COLO829 (cell line): ENCODE results near the gene COPB1.

Experiments
- DNase-seq: peaks from one replicate; pipeline ENCODE4 v3.0.0; 2012; ENCODE audit warnings: low spot score

The COPB1 gene

GRCh38 chr11:14435717-14436512 is 63.7 kb downstream of the COPB1 start:
- DNase-seq, result no peak

- DNase-seq, result no peak
Measured at GRCh38 chr11:14425621-14426020, 74.0 kb downstream of the COPB1 start.

DNA sequence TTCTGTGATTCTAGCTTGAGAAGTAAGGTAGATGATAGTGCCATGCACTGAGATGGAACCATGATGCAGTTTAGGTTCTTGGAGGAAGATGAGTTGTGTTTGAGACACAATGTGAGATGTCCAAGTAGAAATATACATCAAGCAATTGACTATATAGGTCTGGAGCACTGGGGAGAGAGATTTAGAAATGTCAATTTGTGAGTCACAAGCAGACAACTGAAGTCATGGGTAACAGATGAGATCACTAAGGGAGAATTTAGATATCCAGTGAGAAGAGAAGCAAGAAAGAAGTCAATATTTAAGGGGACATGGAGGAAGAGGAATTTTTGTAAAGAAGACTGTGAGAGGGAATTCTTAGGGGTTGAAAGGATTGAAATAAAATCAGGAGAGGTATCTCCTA is 75.5 kb downstream of the COPB1 start:
- DNase-seq, result no peak

GRCh38 chr11:14423633-14424032 is 76.0 kb downstream of the COPB1 start:
- no peak for DNase-seq

DNA sequence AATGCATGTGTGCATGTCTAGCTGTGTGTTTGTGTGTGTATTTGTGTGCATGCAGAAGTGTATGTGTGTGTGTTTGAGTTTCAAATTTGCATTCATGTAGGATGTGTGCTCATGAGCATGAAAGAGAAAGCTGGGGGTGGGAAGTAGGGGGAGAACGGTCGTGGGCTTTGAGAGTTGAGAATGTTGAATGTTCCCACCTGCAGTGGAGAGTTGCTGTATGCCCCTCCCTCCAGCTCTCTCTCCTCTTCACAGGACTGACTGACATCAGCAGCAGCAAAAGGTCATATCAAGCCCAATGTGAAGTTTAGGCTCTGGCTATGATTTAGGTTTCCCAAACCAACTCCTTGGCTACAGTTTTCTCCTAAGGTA is 76.8 kb downstream of the COPB1 start:
- DNase-seq, result no peak

- peak; percentile 42 for DNase-seq
Measured at GRCh38 chr11:14422052-14422813, 77.4 kb downstream of the COPB1 start.

DNA sequence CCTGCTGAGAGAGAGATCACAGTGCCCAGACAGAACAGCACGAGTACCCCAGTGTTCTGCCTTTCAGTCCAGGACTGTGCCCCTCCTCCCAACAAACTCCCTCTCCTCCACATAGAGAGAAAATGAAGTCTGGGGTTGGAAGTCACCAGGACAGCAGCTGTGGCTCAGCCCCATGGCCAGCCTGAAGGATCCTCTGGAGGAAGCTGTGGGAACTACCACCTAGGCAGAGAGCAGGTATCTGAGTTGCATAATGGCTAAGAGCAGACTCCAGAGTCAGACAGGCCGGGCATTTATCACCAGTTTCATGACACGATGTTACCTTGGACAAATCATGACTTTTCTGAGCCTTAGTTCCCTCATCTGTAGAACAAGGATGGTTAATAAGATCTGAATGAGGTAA is 79.4 kb downstream of the COPB1 start:
- DNase-seq, result no peak

- peak; percentile 56 for DNase-seq
Measured at GRCh38 chr11:14418801-14419417, 80.7 kb downstream of the COPB1 start.

- no peak for DNase-seq
Measured at GRCh38 chr11:14417617-14418374, 81.8 kb downstream of the COPB1 start.

DNA sequence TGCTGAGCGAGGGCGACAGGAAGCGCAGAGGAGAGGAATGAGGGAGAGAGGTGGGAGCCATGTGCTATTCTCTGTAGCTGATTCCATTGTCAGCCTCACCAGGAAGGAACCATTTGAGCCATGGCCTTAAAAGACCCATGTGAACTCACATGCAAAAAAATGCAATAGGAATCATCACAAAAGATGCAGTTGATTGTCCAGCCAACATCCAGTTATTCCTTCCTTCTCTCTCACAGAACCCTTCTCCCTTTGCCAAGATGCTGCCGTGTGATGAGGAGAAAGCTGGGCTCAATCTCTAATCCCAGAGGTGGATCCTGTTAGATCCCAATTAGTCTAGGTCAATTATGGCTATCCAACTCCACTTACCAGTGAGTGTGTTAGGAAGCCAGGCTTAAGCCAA is 82.4 kb downstream of the COPB1 start:
- no peak for DNase-seq

GRCh38 chr11:14414470-14415461 is 84.8 kb downstream of the COPB1 start:
- no peak for DNase-seq

DNA sequence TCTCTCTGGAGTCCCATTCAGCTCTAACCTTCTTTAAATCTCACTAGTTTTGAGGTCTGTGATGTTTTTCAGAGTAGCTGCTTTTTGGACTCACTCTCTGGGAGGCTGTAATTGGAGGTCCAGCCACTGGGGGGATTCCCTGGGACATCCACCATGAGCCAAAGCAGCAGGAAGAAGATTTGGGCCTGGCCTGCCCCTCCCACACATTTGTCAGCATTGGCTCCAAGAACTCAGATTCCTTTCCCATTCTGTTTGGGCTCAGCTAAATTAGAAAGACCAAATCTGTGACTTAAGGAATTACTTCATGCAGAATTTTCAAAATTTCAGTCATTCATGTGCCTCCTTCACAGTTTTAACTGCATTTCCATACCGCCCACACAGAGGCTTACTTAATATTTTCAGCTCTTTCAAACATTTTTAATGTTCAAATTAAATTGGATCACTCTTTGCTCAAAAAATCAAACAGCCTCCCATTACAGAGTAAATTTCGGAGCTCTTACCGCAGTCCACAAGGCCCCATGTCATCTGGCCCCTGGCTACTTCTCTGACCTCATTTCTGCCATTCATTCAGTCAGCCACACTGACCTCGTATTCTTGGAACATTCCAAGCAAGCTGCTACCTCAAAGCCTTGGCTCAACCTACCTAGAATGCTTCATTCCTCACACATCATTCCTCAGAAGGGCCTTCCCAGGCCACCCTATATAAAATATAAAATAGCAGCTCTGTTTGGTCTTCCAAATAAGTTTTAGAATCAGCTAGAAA is 86.1 kb downstream of the COPB1 start:
- no peak for DNase-seq

- peak; percentile 20 for DNase-seq
Measured at GRCh38 chr11:14411818-14412217, 87.8 kb downstream of the COPB1 start.

DNA sequence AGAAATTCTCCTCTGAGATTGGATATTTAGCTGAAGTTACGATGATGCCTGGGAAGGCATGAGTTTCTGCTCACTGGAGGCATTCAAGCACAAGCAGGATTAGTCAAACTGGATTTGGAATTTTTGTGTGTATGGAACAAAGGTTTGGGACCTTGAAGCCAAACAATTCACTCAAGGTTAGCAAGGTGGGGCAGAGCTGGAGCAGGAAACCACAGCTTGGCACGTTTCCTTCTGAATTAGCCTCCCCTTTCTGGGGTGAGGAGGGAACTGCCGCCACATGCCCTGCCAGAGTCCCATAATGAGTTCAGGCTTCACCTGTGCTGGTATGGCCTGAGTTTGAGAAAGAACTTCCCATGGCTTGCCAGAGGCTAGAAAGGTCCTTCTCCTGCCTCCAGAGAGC is 89.7 kb downstream of the COPB1 start:
- DNase-seq, result no peak

DNA sequence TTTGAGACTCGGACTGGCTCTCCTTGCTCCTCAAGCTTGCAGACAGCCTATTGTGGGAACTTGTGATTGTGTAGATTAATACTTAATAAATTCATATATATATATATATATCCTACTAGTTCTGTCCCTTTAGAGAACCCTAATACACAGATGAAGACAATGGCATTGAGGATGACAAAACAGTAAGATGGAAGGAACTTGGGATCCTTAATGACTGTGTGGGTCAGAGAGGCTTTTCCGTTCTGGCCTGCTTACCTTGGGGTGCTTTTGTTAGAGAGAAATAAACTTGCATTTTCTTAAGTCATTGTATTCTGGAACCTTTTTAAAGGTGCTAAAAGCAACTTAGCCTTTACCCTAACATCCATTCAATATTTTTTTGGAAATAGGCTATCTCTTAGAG is 91.0 kb downstream of the COPB1 start:
- DNase-seq, result no peak
